HEK293 (cell line): ENCODE results near the gene CDK5R2.

Source experiments
- CTCF ChIA-PET: fragments of 350-600 bp; formaldehyde crosslinking; extraction: SDS; loops from one replicate; lab custom pipeline; 2021; ENCODE audit warnings: antibody characterized with exemption; lab: Yijun Ruan, JAX
- POLR2A ChIA-PET: fragments of 300-600 bp; formaldehyde crosslinking; extraction: SDS; loops from one replicate; lab custom pipeline; 2020; ENCODE audit warnings: antibody characterized with exemption, inconsistent platforms; lab: Yijun Ruan, JAX
- H3K27ac ChIP-seq: fragments of 200-500 bp; sonication (Bioruptor generic); 2 replicates; pipeline ENCODE4 v1.5.1; 2014; ENCODE audit warnings: low read depth, low read length, control low read depth, inconsistent platforms; ENCODE audit errors: extremely low read depth
- H3K36me3 ChIP-seq, 2 experiments: fragments of 200-500 bp in 1 of 2; sonication (Bioruptor generic) in 1 of 2; 1 replicate in 1 of 2; 2 replicates in 1 of 2; pipeline ENCODE4 v1.5.1; 2014 to 2017; ENCODE audit warnings: inconsistent platforms in 2 of 2, low read length in 2 of 2; ENCODE audit not compliant: control insufficient read depth in 2 of 2, insufficient read depth in 1 of 2
- H3K4me1 ChIP-seq: fragments of 200-500 bp; sonication (Bioruptor generic); 2 replicates; pipeline ENCODE4 v1.5.1; 2014; ENCODE audit warnings: mild to moderate bottlenecking, low read length, inconsistent platforms; ENCODE audit not compliant: control insufficient read depth, insufficient read depth
- H3K4me3 ChIP-seq: 2 replicates; pipeline ENCODE4 v1.5.1; 2011; ENCODE audit warnings: low read depth, mild to moderate bottlenecking, control low read depth, low read length, moderate library complexity
- H3K9me3 ChIP-seq: fragments of 200-500 bp; sonication (Bioruptor generic); 2 replicates; pipeline ENCODE4 v1.5.1; 2014; ENCODE audit warnings: low read depth, low read length, inconsistent platforms; ENCODE audit not compliant: control insufficient read depth, insufficient read depth
- GFI1B ChIP-seq: fragments of 450-650 bp; formaldehyde crosslinking; IDR thresholded peaks from 2 replicates; pipeline ENCODE4 v1.5.1; 2016; ENCODE audit warnings: missing biosample characterization, missing genetic modification characterization
- GLIS1 ChIP-seq: fragments of 450-650 bp; formaldehyde crosslinking; IDR thresholded peaks from 2 replicates; pipeline ENCODE4 v1.5.1; 2016; ENCODE audit warnings: missing biosample characterization, missing genetic modification characterization
- MYNN ChIP-seq: fragments of 450-650 bp; formaldehyde crosslinking; IDR thresholded peaks from 2 replicates; pipeline ENCODE4 v1.5.1; 2016; ENCODE audit warnings: missing biosample characterization, missing genetic modification characterization, borderline replicate concordance
- PATZ1 ChIP-seq: fragments of 450-650 bp; formaldehyde crosslinking; IDR thresholded peaks from 2 replicates; pipeline ENCODE4 v1.5.1; 2016; ENCODE audit warnings: missing biosample characterization, missing genetic modification characterization
- PRDM1 ChIP-seq: fragments of 450-650 bp; formaldehyde crosslinking; IDR thresholded peaks from 2 replicates; pipeline ENCODE4; 2016; ENCODE audit warnings: missing biosample characterization, missing genetic modification characterization
- SP2 ChIP-seq: fragments of 450-650 bp; formaldehyde crosslinking; IDR thresholded peaks from 2 replicates; pipeline ENCODE4 v1.5.1; 2016; ENCODE audit warnings: missing biosample characterization, missing genetic modification characterization
- ZBTB21 ChIP-seq: fragments of 450-650 bp; formaldehyde crosslinking; IDR thresholded peaks from 2 replicates; pipeline ENCODE4 v1.5.1; 2017; ENCODE audit warnings: missing biosample characterization, missing genetic modification characterization
- ZNF132 ChIP-seq: fragments of 450-650 bp; formaldehyde crosslinking; IDR thresholded peaks from 2 replicates; pipeline ENCODE4 v1.5.1; 2017; ENCODE audit warnings: missing biosample characterization, missing genetic modification characterization, borderline replicate concordance
- ZNF169 ChIP-seq: fragments of 450-650 bp; formaldehyde crosslinking; IDR thresholded peaks from 2 replicates; pipeline ENCODE4 v1.5.1; 2016; ENCODE audit warnings: missing biosample characterization, missing genetic modification characterization
- ZNF274 ChIP-seq, 2 experiments: fragments of 200-500 bp in 1 of 2; fragments of 450-650 bp in 1 of 2; sonication (Bioruptor generic) in 1 of 2; formaldehyde crosslinking in 1 of 2; IDR thresholded peaks; 2 replicates each; pipeline versions ENCODE4 v1.5.1 to v1.6.1; 2014 to 2016; ENCODE audit warnings: borderline replicate concordance in 1 of 2, inconsistent platforms in 1 of 2, low read length in 1 of 2, missing biosample characterization in 1 of 2, missing genetic modification characterization in 1 of 2
- ZNF350 ChIP-seq: fragments of 450-650 bp; formaldehyde crosslinking; IDR thresholded peaks from 2 replicates; pipeline ENCODE4 v1.5.0; 2017; ENCODE audit warnings: missing biosample characterization, mild to moderate bottlenecking, missing genetic modification characterization
- ZNF585B ChIP-seq: fragments of 450-650 bp; formaldehyde crosslinking; IDR thresholded peaks from 2 replicates; pipeline ENCODE4 v1.5.1; 2016; ENCODE audit warnings: missing biosample characterization, missing genetic modification characterization
- ZNF600 ChIP-seq: fragments of 450-650 bp; formaldehyde crosslinking; IDR thresholded peaks from 2 replicates; pipeline ENCODE4 v1.5.1; 2016; ENCODE audit warnings: missing biosample characterization, missing genetic modification characterization
- ZNF621 ChIP-seq: fragments of 450-650 bp; formaldehyde crosslinking; IDR thresholded peaks from 2 replicates; pipeline ENCODE4 v1.5.1; 2017; ENCODE audit warnings: missing biosample characterization, missing genetic modification characterization
- ZNF645 ChIP-seq: fragments of 450-650 bp; formaldehyde crosslinking; IDR thresholded peaks from 2 replicates; pipeline ENCODE4; 2016; ENCODE audit warnings: missing biosample characterization, missing genetic modification characterization
- ZSCAN4 ChIP-seq: fragments of 450-650 bp; formaldehyde crosslinking; IDR thresholded peaks from 2 replicates; pipeline ENCODE4 v1.5.1; 2017; ENCODE audit warnings: missing biosample characterization, missing genetic modification characterization

Gene CDK5R2

GRCh38 chr2:218962859-218963492, 3.5 kb downstream of the CDK5R2 start (continued):
- TF ChIP-seq ZNF132 (tag by site-specific recombination): no peak
- 0 out of 2 replicates have a peak, but pooled peaks have one; percentile 38 for TF ChIP-seq ZNF600 (tag by site-specific recombination)
- TF ChIP-seq GLIS1 (tag by site-specific recombination): 0 out of 2 replicates have a peak, but pooled peaks have one; percentile 17
- TF ChIP-seq GFI1B (tag by site-specific recombination): peak; percentile 75; the same call in 1 of the 2 replicates
- TF ChIP-seq ZNF350 (tag by site-specific recombination): no peak
- TF ChIP-seq ZSCAN4 (tag by site-specific recombination): no peak
- no peak for TF ChIP-seq ZNF169
- peak; percentile 89 for TF ChIP-seq SP2

GRCh38 chr2:218963601-218964000, 4.1 kb downstream of the CDK5R2 start:
- Histone ChIP-seq H3K9me3 (no peaks in the 10 kb centered on the region), H3K4me3 (peak overlapping the region; percentile 12; the same call in 1 of the 2 replicates), H3K27ac (no peak overlapping the region), H3K4me1 (peaks cover 9% of the 10 kb centered on the region), H3K36me3 (no peaks in the 10 kb centered on the region)
- CTCF ChIA-PET: interaction anchor here (0.6 to 6.2 kb wide), 6 partner anchors 12 to 191 kb away, joined by 3 to 65 read pairs (median 6); no protein-coding TSS in a partner anchor
- TF ChIP-seq MYNN (tag by site-specific recombination): no peak
- TF ChIP-seq ZNF621 (tag by site-specific recombination): 0 out of 2 replicates have a peak, but pooled peaks have one; percentile 7
- POLR2A ChIA-PET: interaction anchor here (1.2 kb wide), 1 partner anchor 16 kb away, joined by 4 read pairs; no protein-coding TSS in a partner anchor

GRCh38 chr2:218964041-218964771, 4.7 kb downstream of the CDK5R2 start:
- no peak for TF ChIP-seq ZNF274 (IDR thresholded peaks at IDR 0.05; ENCODE audit: low read length)
- no peak for TF ChIP-seq ZNF274 (tag by site-specific recombination; IDR thresholded peaks at IDR 0.05; ENCODE audit: borderline replicate concordance)
- TF ChIP-seq PATZ1 (tag by site-specific recombination): no peak
- peak; percentile 79 for TF ChIP-seq PRDM1 (tag by site-specific recombination)
- no peak for TF ChIP-seq ZNF585B (tag by site-specific recombination)
- TF ChIP-seq ZBTB21 (tag by site-specific recombination): no peak
- no peak for TF ChIP-seq ZNF645 (tag by site-specific recombination)
- peaks cover 9% of the 10 kb centered on the region for H3K4me1 ChIP-seq
- H3K36me3 ChIP-seq: no peaks in the 10 kb centered on the region
- ChIA-PET CTCF (interaction anchor here (0.8 to 6.2 kb wide), 5 partner anchors 11 to 87 kb away, joined by 3 to 65 read pairs (median 8); no protein-coding TSS in a partner anchor), POLR2A (interaction anchor here (1.2 kb wide), 1 partner anchor 16 kb away, joined by 4 read pairs; no protein-coding TSS in a partner anchor)
- H3K27ac ChIP-seq: no peak overlapping the region
- H3K4me3 ChIP-seq: no peak overlapping the region
- H3K9me3 ChIP-seq: no peaks in the 10 kb centered on the region
